DOHH2 (cell line): ENCODE data around the gene AK8.

Experiments used
- H3F3A ChIP-seq: fragments of 200-600 bp; sonication (generic), shearing (Covaris generic); 2 replicates; pipeline ENCODE4 v1.6.0; 2016; ENCODE audit warnings: antibody characterized with exemption, mild to moderate bottlenecking; ENCODE audit not compliant: control insufficient read depth, insufficient read depth
- H3K27ac ChIP-seq: fragments of 200-600 bp; sonication (generic); 2 replicates; pipeline ENCODE4 v1.5.1; 2014; ENCODE audit warnings: low read depth, mild to moderate bottlenecking, low read length, moderate library complexity
- H3K27me3 ChIP-seq: fragments of 200-600 bp; sonication (generic); 2 replicates; pipeline ENCODE4 v1.6.1; 2014; ENCODE audit warnings: mild to moderate bottlenecking, low read length, mixed read lengths; ENCODE audit not compliant: control insufficient read depth
- H3K36me3 ChIP-seq: fragments of 200-600 bp; sonication (generic); 2 replicates; pipeline ENCODE4 v1.6.1; 2014; ENCODE audit warnings: mild to moderate bottlenecking, low read length, moderate library complexity, mixed read lengths; ENCODE audit not compliant: control insufficient read depth
- H3K4me1 ChIP-seq: fragments of 200-600 bp; sonication (generic); 2 replicates; pipeline ENCODE4 v1.6.1; 2014; ENCODE audit warnings: mild to moderate bottlenecking, low read length, mixed read lengths; ENCODE audit not compliant: control insufficient read depth
- H3K4me2 ChIP-seq: fragments of 200-600 bp; sonication (generic); 2 replicates; pipeline ENCODE4 v1.6.0; 2014; ENCODE audit warnings: mild to moderate bottlenecking, low read length, moderate library complexity
- H3K4me3 ChIP-seq: fragments of 200-600 bp; sonication (generic); 2 replicates; pipeline ENCODE4 v1.5.1; 2014; ENCODE audit warnings: mild to moderate bottlenecking, low read length, mixed read lengths
- H3K79me2 ChIP-seq: fragments of 200-600 bp; sonication (generic); 2 replicates; pipeline ENCODE4 v1.6.1; 2014; ENCODE audit warnings: mild to moderate bottlenecking, low read length, mixed read lengths; ENCODE audit not compliant: control insufficient read depth
- H3K9me2 ChIP-seq: fragments of 200-600 bp; sonication (generic); replicated peaks from 2 replicates; pipeline ENCODE4 v1.6.1; 2014; ENCODE audit warnings: mild to moderate bottlenecking, low read length, mixed read lengths; ENCODE audit not compliant: control insufficient read depth
- H3K9me3 ChIP-seq: fragments of 200-600 bp; sonication (generic); 2 replicates; pipeline ENCODE4 v1.6.1; 2014; ENCODE audit warnings: antibody characterized with exemption, low read length, mixed read lengths; ENCODE audit not compliant: control insufficient read depth, insufficient read depth
- H4K20me1 ChIP-seq: fragments of 200-600 bp; sonication (generic); 2 replicates; pipeline ENCODE4 v1.6.0; 2014; ENCODE audit warnings: low read depth, mild to moderate bottlenecking, antibody characterized with exemption, low read length, moderate library complexity; ENCODE audit not compliant: control insufficient read depth, insufficient read depth
- EZH2phosphoT487 ChIP-seq: fragments of 200-600 bp; sonication (generic); IDR thresholded peaks from 2 replicates; pipeline ENCODE4 v1.6.1; 2017; ENCODE audit warnings: borderline replicate concordance, mild to moderate bottlenecking, antibody characterized with exemption, low read length, moderate library complexity, mixed read lengths
- TF ChIP-seq, protein P1 (sequence below): fragments of 200-600 bp; sonication (generic); IDR thresholded peaks from one replicate; pipeline ENCODE4 v1.5.1; 2014; ENCODE audit warnings: antibody characterized with exemption, mild to moderate bottlenecking, low read depth, low read length; ENCODE audit not compliant: poor library complexity, severe bottlenecking

AK8 gene

DNA sequence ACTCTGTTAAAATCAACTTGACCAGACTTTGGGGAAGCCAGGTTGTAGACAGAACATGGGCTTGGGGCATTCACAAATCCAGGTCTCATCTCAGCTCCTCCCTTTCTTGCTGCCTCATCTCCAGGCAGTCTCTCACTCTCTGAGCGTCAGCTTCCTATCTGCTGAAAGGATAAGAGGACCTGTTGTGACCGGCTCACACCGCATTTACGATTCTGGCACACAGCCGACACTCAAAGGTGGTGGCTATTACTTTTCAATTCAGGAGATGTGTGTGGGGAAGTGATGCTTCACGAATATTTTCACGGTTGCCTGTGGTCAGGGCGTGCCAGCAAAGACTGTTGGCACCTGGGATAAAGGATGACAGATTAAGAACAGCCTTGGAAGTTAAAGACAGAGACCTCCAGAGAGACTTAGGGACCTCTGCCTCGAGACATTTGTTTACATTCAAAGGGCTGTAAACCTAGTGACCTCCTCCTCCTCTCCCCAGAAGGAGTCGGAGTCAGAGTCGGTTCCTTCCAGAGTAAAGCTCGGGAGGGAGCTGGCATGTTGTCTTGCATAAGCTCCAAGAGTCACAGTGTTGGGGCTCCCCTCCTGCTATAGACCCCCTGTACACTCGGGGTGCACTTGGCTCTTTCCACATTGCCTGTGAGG, 83.2 kb downstream of the AK8 start:
- Histone ChIP-seq H3K4me3 (no peak overlapping the region), H3K79me2 (no peaks in the 10 kb centered on the region), H3K27me3 (peaks cover 14% of the 10 kb centered on the region), H3K9me2 (no peaks in the 10 kb centered on the region), H3F3A (no peaks in the 10 kb centered on the region), H4K20me1 (no peaks in the 10 kb centered on the region), H3K36me3 (no peaks in the 10 kb centered on the region), H3K4me1 (no peaks in the 10 kb centered on the region), H3K9me3 (no peaks in the 10 kb centered on the region), H3K27ac (no peak overlapping the region), H3K4me2 (no peak overlapping the region)
- TF ChIP-seq, protein P1, sequence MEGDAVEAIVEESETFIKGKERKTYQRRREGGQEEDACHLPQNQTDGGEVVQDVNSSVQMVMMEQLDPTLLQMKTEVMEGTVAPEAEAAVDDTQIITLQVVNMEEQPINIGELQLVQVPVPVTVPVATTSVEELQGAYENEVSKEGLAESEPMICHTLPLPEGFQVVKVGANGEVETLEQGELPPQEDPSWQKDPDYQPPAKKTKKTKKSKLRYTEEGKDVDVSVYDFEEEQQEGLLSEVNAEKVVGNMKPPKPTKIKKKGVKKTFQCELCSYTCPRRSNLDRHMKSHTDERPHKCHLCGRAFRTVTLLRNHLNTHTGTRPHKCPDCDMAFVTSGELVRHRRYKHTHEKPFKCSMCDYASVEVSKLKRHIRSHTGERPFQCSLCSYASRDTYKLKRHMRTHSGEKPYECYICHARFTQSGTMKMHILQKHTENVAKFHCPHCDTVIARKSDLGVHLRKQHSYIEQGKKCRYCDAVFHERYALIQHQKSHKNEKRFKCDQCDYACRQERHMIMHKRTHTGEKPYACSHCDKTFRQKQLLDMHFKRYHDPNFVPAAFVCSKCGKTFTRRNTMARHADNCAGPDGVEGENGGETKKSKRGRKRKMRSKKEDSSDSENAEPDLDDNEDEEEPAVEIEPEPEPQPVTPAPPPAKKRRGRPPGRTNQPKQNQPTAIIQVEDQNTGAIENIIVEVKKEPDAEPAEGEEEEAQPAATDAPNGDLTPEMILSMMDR: no peak
- no peak for TF ChIP-seq EZH2phosphoT487

DNA sequence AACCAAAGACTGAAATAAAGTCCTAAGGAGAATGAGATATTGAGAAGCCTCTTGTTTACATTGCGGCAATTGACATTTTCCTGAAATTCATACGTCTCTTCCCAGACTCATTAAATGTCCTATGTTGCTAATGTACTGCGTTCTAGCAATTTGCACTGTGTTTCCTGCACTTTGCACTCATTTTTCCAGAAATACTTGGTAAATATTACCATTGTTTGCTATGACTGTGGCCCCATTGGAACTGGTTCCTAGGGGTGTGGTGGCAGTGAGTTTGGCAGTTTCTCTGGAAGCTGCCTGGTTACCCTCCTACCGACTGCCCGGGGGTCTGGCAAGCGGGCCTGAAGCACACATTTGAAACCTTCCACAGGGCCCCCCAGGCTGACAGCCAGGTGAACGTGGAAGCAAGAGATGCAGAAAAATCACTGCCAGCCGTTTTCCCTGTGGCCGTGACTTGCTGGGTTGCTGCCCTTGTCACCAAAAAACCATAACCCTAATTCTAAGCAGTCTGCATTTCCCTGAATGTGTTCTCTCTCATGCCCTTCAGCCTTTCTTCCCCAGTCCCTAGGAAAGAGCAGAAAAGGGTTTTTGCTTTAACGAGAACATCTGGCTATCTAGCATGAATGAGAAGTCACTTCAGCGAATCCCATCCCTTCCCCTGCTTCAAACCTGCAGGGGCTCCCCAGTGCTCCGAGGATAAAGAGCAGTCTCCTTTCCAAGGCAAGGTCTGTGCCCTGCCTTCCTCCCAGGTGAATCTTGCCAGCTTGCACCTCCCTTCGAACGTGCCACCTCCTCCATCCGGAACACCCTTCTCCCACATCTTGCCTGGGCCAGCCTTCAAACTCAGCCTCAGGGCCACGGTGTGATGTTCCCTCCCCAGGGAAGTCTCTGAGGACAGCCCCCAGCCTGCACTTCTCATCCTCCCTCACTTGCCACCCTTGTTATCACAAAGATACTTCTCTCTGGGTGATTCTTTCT, 84.2 kb downstream of the AK8 start:
- Histone ChIP-seq H3K4me2 (no peak overlapping the region), H3K27ac (no peak overlapping the region), H3K79me2 (no peaks in the 10 kb centered on the region), H3K4me3 (no peak overlapping the region), H4K20me1 (no peaks in the 10 kb centered on the region), H3K4me1 (no peaks in the 10 kb centered on the region), H3K9me3 (no peaks in the 10 kb centered on the region), H3F3A (no peaks in the 10 kb centered on the region), H3K27me3 (peaks cover 14% of the 10 kb centered on the region), H3K9me2 (no peaks in the 10 kb centered on the region), H3K36me3 (no peaks in the 10 kb centered on the region)
- TF ChIP-seq EZH2phosphoT487: no peak
- TF ChIP-seq, protein P1: no peak

DNA sequence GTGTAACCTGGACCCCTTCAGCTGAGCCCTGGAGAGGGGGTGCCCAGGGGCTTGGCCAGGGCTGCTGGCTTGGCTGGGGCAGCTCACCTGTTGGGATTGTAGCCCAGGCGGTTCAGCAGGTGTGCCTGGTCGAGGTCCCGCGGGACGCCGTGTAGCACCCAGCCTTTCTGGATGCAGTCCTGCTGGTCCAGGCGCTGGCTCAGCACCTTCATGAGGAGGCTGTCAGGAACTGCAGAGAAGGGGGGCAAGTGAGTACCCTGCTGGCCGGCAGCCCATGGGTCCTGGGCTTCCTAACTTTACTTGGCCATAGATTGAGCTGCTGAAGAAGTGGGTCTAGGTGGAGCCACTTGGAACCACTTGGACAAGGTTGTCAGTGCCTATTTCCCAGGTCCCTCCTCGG, 85.5 kb downstream of the AK8 start:
- Histone ChIP-seq H3K4me3 (no peak overlapping the region), H3K27ac (no peak overlapping the region), H3K36me3 (no peaks in the 10 kb centered on the region), H3K4me1 (peaks cover 9% of the 10 kb centered on the region), H3K79me2 (no peaks in the 10 kb centered on the region), H4K20me1 (no peaks in the 10 kb centered on the region), H3K4me2 (no peak overlapping the region), H3K9me2 (no peaks in the 10 kb centered on the region), H3F3A (no peaks in the 10 kb centered on the region), H3K27me3 (peaks cover 14% of the 10 kb centered on the region), H3K9me3 (no peaks in the 10 kb centered on the region)
- no peak for TF ChIP-seq EZH2phosphoT487
- TF ChIP-seq, protein P1: no peak
